Measurements from ENCODE around the gene RHEBL1.

RHEBL1 gene

DNA sequence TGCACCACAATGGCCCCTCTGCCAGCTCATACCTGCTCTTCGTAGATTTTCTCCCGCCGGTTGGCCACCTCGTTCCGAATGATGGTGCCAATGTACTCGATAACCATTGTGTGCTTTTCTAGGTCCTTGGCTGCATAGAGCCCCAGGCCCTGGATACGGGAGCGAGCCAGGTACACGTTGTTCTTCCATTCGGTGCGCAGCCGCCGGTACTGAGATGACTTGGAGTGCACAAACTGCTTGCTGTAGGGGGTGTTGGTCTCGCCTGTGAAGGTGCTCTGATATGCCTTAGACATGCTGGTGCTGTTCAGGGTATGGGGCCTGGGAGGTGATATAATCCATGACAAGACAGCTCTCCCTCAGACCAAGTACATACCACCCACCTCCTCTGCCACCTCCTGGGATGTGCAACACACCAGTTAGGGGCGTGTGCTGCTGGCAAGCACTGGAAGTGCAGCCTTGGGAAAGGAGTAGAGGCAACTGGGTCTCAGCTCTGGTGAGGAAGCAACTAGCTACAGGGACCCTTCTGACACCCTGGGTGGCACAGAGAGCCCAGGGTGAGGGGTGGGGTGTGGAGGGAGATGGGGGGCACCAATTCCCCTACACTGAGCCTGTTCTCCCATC lies 47.1 kb downstream of the RHEBL1 start:
- Histone ChIP-seq H3K4me2 (ENCODE audit: low read length) (no peak overlapping the region), H3K9ac (ENCODE audit: low read length) (no peak overlapping the region), H3K4me3 (ENCODE audit: low read length) (no peak overlapping the region), H3K27me3 (ENCODE audit: low read depth, low read length) (no peaks in the 10 kb centered on the region), H4K20me1 (ENCODE audit: insufficient read depth, low read length) (no peaks in the 10 kb centered on the region), H3K4me1 (ENCODE audit: low read length) (peaks cover 11% of the 10 kb centered on the region), H3K79me2 (ENCODE audit: low read length) (peaks cover 7% of the 10 kb centered on the region), H3K27ac (ENCODE audit: low read length) (no peak overlapping the region), H2AFZ (ENCODE audit: low read depth, low read length) (no peak overlapping the region), H3K9me3 (ENCODE audit: insufficient read depth, low read length) (no peaks in the 10 kb centered on the region), H3K36me3 (replicated peaks; ENCODE audit: low read depth, low read length) (peaks cover 31% of the 10 kb centered on the region)
- TF ChIP-seq CTCF (IDR thresholded peaks at IDR 0.05; ENCODE audit: low read depth, low read length) = no peak
- TF ChIP-seq EZH2phosphoT487 (IDR thresholded peaks at IDR 0.05; ENCODE audit: low read depth) = no peak

GRCh38 chr12:49021292-49021915 lies 48.4 kb downstream of the RHEBL1 start:
- no peak overlapping the region for H3K4me3 ChIP-seq (ENCODE audit: low read length)
- H3K4me1 ChIP-seq (ENCODE audit: low read length) = peaks cover 16% of the 10 kb centered on the region
- peaks cover 19% of the 10 kb centered on the region for H3K79me2 ChIP-seq (ENCODE audit: low read length)
- H3K27me3 ChIP-seq (ENCODE audit: low read depth, low read length) = no peaks in the 10 kb centered on the region
- peaks cover 30% of the 10 kb centered on the region for H3K36me3 ChIP-seq (replicated peaks; ENCODE audit: low read depth, low read length)
- no peak overlapping the region for H2AFZ ChIP-seq (ENCODE audit: low read depth, low read length)
- no peaks in the 10 kb centered on the region for H3K9me3 ChIP-seq (ENCODE audit: insufficient read depth, low read length)
- H3K4me2 ChIP-seq (ENCODE audit: low read length) = no peak overlapping the region
- H3K9ac ChIP-seq (ENCODE audit: low read length) = no peak overlapping the region
- no peaks in the 10 kb centered on the region for H4K20me1 ChIP-seq (ENCODE audit: insufficient read depth, low read length)
- H3K27ac ChIP-seq (ENCODE audit: low read length) = no peak overlapping the region
- TF ChIP-seq CTCF (IDR thresholded peaks at IDR 0.05; ENCODE audit: low read depth, low read length) = no peak
- no peak for TF ChIP-seq EZH2phosphoT487 (IDR thresholded peaks at IDR 0.05; ENCODE audit: low read depth)

- no peak overlapping the region for H3K9ac ChIP-seq (ENCODE audit: low read length)
- H4K20me1 ChIP-seq (ENCODE audit: insufficient read depth, low read length) = no peaks in the 10 kb centered on the region
- H3K4me1 ChIP-seq (ENCODE audit: low read length) = peaks cover 16% of the 10 kb centered on the region
- no peak overlapping the region for H2AFZ ChIP-seq (ENCODE audit: low read depth, low read length)
- peaks cover 20% of the 10 kb centered on the region for H3K36me3 ChIP-seq (replicated peaks; ENCODE audit: low read depth, low read length)
- H3K27ac ChIP-seq (ENCODE audit: low read length) = no peak overlapping the region
- no peak overlapping the region for H3K4me2 ChIP-seq (ENCODE audit: low read length)
- H3K79me2 ChIP-seq (ENCODE audit: low read length) = peaks cover 19% of the 10 kb centered on the region
- no peaks in the 10 kb centered on the region for H3K9me3 ChIP-seq (ENCODE audit: insufficient read depth, low read length)
- TF ChIP-seq EZH2phosphoT487 (IDR thresholded peaks at IDR 0.05; ENCODE audit: low read depth) = no peak
- no peak for TF ChIP-seq CTCF (IDR thresholded peaks at IDR 0.05; ENCODE audit: low read depth, low read length)
- H3K27me3 ChIP-seq (ENCODE audit: low read depth, low read length) = no peaks in the 10 kb centered on the region
- H3K4me3 ChIP-seq (ENCODE audit: low read length) = no peak overlapping the region
Observed at GRCh38 chr12:49020441-49020840, 49.3 kb downstream of the RHEBL1 start.

- H2AFZ ChIP-seq (ENCODE audit: low read depth, low read length) = no peak overlapping the region
Observed at GRCh38 chr12:49019443-49020324, 50.1 kb downstream of the RHEBL1 start.

More at GRCh38 chr12:49019443-49020324, 50.1 kb downstream of the RHEBL1 start:
- no peaks in the 10 kb centered on the region for H4K20me1 ChIP-seq (ENCODE audit: insufficient read depth, low read length)
- H3K27me3 ChIP-seq (ENCODE audit: low read depth, low read length) = no peaks in the 10 kb centered on the region
- peak; percentile 45 for TF ChIP-seq CTCF (IDR thresholded peaks at IDR 0.05; ENCODE audit: low read depth, low read length)
- TF ChIP-seq EZH2phosphoT487 (IDR thresholded peaks at IDR 0.05; ENCODE audit: low read depth) = no peak
- peaks cover 17% of the 10 kb centered on the region for H3K36me3 ChIP-seq (replicated peaks; ENCODE audit: low read depth, low read length)
- no peaks in the 10 kb centered on the region for H3K9me3 ChIP-seq (ENCODE audit: insufficient read depth, low read length)
- peaks cover 19% of the 10 kb centered on the region for H3K79me2 ChIP-seq (ENCODE audit: low read length)
- H3K4me2 ChIP-seq (ENCODE audit: low read length) = peak overlapping the region; percentile 89
- H3K4me1 ChIP-seq (ENCODE audit: low read length) = peaks cover 16% of the 10 kb centered on the region
- peak overlapping the region; percentile 86 for H3K9ac ChIP-seq (ENCODE audit: low read length)
- H3K4me3 ChIP-seq (ENCODE audit: low read length) = peak overlapping the region; percentile 91
- H3K27ac ChIP-seq (ENCODE audit: low read length) = peak overlapping the region; percentile 81
